Measurements from ENCODE around the gene WNK2.
"Not testable (repeated sequence)": the region's sequence is repeated elsewhere in the genome, so short reads cannot be mapped to it uniquely, and the experiment has no call there.

WNK2 gene

GRCh38 chr9:93240891-93241334 lies 57.0 kb downstream of the WNK2 start:
- DNase-seq = no peak

- DNase-seq = no peak
Observed at GRCh38 chr9:93243112-93243511, 59.2 kb downstream of the WNK2 start.

- no peak for DNase-seq
Observed at GRCh38 chr9:93244101-93244500, 60.2 kb downstream of the WNK2 start.

GRCh38 chr9:93244510-93245436 lies 60.8 kb downstream of the WNK2 start:
- DNase-seq = no peak

- no peak for DNase-seq
Observed at GRCh38 chr9:93245437-93245970, 61.6 kb downstream of the WNK2 start.

GRCh38 chr9:93246111-93246510 lies 62.2 kb downstream of the WNK2 start:
- no peak for DNase-seq

- no peak for DNase-seq
Observed at GRCh38 chr9:93246526-93246925, 62.6 kb downstream of the WNK2 start.

GRCh38 chr9:93247099-93247865 lies 63.3 kb downstream of the WNK2 start:
- no peak for DNase-seq

GRCh38 chr9:93247892-93248291 lies 64.0 kb downstream of the WNK2 start:
- no peak for DNase-seq

GRCh38 chr9:93248386-93249040 lies 64.6 kb downstream of the WNK2 start:
- no peak for DNase-seq

GRCh38 chr9:93250185-93250584 lies 66.2 kb downstream of the WNK2 start:
- DNase-seq = no peak

- DNase-seq = not testable (repeated sequence)
Observed at GRCh38 chr9:93251309-93251708, 67.4 kb downstream of the WNK2 start.

- DNase-seq = no peak
Observed at GRCh38 chr9:93252116-93252780, 68.3 kb downstream of the WNK2 start.

- no peak for DNase-seq
Observed at GRCh38 chr9:93252781-93253530, 69.0 kb downstream of the WNK2 start.

GRCh38 chr9:93253633-93254032 lies 69.7 kb downstream of the WNK2 start:
- DNase-seq = no peak

GRCh38 chr9:93254061-93254481 lies 70.1 kb downstream of the WNK2 start:
- no peak for DNase-seq

GRCh38 chr9:93254806-93255493 lies 71.0 kb downstream of the WNK2 start:
- no peak for DNase-seq

GRCh38 chr9:93255494-93255867 lies 71.5 kb downstream of the WNK2 start:
- no peak for DNase-seq

- no peak for DNase-seq
Observed at GRCh38 chr9:93255994-93256877, 72.3 kb downstream of the WNK2 start.
